ENCODE data around the gene SMYD3.

The SMYD3 gene

DNA sequence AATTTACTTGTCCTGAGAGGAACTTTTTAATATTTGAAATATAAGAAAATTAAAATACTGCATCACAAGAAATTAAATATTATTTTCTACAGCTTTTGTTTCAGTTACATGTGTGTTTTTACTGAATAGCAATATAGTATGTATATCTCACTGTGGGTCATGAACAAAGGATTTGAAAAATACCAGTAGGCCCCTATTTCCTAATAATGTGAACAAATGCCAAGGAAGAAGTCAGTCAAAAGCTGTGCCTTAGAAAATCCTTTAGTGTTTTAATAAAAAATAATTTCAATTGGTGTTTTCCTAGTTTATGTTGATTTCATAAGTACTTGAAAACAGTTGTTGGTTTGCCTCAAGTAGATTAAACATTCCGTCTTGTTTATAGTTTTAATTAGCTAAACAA is 46.7 kb downstream of the SMYD3 start:
- DNase-seq, result no peak

DNA sequence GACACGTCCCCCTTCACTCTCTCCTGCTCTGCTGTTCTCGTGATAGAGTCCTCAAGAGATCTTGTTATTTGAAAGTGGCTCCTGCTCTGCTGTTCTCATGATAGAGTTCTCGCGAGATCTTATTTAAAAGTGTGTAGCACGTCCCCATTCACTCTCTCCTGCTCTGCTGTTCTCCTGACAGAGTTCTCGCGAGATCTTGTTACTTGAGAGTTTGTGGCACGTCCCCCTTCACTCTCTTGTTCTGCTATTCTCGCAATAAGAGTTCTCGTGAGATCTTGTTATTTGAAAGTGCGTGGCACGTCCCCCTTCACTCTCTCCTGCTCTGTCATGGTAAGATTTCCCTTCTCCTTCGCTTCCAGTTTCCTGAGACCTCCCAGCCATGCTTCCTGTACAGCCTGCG is 47.9 kb downstream of the SMYD3 start:
- DNase-seq, result no peak

DNA sequence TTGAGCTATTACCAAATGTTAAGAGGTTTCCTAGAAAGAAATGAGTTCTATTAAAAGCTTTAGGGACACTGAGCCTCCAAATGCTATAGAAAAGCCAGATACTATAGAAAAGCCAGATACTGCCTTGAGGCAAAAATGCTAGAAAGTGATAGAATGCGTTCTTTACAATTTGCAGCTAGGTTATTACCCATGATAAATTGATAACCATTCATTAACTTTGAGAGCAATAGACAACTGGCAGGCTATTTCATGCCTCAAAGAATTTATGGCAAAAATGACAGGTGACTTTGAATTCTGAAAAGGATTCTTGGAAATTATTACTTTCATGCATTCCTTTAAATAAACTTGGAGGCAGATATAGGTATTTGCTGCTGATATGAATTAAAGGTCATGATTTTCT is 51.6 kb downstream of the SMYD3 start:
- no peak for DNase-seq

DNA sequence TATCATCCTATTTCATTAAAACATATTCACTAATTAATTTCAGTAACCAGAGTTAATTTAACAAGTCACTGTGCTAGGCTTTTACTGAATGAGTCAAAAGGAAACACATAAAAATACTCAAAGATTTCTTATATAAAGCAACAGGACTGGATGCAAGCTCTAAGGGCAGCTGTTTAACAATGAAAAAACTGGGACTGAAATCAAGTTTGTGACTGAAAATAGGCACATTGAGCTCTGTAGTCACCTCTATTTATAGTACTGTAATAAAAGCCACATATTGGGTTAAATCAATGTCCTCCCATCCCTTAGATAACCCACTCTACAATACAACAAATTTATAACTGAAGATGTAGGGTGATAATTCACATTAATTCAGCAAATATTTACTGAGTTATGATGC is 52.4 kb downstream of the SMYD3 start:
- peak; percentile 4 for DNase-seq

DNA sequence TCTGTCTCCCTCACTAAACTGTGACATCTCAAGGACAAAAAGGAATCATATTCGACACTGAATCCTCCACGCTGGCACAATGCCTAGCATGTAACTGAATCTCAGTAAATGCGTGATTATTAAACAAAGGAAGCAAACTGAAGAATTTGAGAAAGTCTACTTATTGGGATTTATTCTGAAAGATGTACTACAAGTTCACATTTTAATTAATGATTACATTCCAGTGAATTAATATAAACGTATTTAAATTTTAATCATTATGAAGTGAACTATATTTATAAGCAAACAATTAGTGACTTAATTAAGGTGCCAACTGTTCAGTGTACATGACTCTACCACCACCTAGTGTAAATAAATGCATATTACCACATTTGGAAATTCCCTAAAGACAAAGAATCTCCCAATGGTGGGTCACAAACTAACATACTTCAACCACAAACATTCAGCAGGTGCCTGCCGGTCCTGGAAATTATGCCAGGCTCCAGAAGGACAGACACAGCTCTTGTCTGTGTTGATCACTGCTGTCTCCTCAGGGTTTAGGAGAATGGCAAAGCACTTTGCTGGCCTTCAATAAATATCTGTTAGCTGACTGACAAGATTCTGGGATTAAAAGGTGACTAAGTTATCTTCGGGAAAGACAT is 56.3 kb downstream of the SMYD3 start:
- DNase-seq, result peak; percentile 29

DNA sequence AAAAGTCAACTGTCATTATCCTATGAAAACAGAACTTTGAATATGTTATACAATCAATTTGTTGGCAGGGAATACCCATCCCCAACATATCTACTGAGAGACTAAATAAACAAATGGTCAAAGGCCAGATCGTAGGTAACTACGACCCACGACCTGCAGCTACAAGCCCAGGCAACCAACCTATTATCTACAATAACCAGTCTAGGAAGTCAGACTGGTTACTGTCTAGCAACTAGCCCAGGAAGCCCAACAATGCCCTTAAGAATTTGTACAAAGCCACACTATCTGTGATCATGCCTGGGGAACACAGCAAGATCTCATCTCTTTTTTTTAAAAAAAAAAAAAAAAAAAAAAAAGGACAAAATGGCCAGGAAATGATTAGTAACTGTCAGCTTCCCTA is 58.7 kb downstream of the SMYD3 start:
- DNase-seq, result no peak

DNA sequence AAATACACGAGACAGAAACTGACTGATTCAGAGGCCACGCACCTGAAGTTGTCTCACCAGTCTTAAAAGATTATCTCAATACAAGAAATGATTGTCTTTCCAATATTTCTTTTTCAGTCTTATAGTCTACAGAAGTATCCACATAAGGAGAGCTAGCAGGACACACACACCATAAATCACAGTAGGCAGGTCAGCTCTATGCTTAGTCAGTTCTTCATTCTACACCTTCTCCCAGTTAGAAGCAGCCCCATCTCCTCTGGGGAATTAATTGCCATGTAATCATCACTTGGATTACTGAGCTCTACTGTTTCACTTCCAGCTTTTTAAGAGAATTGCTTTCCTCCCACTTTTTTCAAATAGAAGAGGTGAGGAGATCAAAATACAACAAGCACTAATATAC is 59.6 kb downstream of the SMYD3 start:
- DNase-seq, result no peak

DNA sequence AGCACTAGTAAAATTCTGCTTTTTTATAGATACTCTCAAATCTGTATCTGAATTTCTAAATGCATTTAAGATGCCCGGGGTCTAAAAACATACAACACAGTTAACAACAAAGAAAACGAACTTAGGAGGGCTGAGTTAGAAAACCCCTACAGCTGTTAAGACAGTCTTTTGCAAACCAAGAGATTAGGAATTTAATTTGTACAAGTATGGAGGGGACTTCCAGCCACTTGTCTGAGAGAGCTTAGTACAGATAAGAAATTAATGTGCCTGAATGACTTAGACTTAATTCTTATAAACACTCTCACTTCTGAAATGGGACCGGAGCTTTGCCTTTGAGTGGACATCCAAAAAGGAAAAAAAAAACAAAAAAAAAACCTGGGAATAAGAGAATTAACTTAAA is 61.6 kb downstream of the SMYD3 start:
- no peak for DNase-seq

DNA sequence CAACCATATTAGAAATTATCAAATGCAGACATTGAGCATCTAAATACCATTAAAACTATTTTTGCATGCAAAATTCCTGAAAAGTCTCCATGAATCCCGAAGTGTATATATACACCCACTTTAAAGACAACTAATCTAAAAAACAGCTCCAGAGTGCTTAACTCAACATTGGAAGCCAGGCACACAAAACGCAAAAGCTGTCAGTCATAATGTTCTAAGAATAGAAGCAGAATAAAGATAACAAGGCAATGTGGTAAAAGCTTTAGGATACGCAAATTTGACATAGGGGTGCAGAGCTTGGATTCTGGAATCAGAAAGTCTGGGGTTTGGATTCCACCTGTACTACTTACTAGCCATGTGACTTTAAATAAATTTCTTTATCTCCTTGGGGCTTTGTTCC is 62.5 kb downstream of the SMYD3 start:
- no peak for DNase-seq

DNA sequence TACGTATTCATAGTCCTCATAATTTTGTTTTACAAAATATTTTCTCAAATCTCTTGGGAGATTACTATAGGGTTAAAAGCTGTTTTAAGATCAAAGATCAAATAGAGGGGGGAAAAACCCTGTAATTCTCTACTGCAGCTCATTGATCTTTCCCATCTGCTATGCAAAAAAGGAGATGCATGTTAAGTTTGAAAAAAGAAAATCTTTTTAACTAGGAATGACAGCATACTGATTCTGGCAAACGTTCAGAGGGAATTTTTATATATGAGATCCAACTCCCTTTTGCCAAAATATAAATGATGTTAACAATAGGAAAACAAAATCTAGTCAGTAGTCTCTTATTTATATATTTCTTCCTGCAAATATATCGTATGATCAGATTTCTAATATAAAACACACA is 69.1 kb downstream of the SMYD3 start:
- no peak for DNase-seq

DNA sequence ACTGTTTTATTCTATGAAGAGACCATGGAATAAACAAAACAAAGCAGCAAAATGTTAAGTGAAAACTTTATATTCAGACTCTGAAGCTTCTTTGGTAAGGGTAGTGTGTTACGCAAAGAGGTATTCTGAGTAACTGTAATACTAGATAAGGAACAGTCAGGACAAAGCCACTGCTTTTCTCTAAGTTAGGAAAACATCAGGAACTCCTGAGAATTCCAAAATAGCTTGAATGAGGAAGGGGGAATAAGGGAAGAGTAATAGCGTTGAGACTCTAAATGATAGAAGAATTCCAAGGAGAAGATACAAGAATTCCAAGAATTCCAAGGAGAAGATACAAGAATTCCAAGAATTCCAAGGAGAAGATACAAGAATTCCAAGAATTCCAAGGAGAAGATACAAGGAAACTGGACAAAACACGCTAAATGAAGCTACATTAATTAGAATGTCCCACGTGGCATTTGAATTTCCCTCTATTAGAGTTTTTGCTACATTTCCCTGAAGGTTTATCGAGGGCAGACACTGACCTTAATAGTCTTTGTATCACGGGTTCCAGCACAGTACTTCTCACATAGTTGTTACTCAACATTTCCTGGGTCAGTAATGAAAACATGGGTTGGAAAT is 71.5 kb downstream of the SMYD3 start:
- no peak for DNase-seq

DNA sequence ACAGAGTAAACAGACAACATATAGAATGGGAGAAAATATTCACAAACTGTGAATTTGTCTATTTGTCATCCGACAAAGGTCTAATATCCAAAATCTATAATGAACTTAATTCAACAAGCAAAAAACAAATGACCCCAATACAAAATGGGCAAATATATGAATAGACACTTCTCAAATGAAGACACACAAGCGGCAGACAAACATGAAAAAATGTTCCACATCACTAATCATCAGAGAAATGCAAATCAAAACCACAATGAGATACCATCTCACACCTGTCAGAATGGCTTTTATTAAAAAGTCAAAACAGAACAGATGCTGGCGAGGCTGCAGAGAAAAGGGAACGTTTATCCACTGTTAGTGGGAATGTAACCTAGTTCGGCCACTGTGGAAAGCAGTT is 72.7 kb downstream of the SMYD3 start:
- no peak for DNase-seq

DNA sequence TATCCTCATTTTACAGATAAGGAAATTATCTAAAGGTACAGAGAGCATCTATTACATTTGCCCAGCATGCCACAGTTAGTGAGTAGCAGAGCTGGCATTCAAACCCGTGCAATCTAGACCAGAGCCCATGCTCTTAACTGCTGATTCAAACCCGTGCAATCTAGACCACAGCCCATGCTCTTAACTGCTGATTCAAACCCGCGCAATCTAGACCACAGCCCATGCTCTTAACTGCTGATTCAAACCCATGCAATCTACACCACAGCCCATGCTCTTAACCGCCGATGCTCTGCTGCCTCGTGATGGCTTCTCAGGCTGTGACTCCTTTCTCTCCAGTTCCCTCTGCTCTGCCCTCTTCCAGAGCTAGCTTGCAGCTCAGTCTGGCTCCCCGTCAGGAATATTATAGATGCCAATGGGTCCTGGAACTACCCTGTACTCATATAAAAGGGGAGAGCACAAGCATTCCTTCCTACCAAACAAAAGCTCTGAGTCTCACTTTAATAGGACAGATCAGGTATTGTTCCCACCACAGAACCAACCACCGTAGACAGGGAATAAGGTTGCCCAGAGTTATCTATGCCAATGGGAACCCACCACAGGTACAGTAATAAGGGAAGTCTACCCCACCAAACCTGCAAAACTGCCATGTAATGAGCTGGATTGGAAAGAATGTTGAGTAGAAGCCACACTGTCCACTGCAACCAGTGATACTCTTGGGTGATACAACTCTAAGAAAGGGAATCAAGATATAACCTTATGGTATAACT is 78.4 kb downstream of the SMYD3 start:
- no peak for DNase-seq

DNA sequence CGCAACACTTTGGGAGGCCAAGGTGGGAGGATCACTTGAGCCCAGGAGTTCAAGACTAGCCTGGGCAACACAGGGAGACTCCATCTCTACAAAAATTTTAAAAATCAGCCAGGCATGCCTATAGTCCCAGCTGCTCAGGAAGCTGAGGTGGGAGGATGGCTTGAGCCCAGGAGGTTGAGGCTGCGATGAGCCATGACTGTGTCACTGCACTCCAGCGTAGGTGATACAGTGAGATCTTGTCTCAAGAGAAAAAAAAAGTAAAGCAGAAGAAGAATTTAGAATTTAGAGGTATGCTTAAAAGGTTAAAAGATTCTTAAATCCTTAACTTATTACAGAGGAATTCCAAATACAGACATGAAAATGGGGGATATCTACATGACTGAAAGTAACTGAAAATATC is 79.5 kb downstream of the SMYD3 start:
- no peak for DNase-seq

DNA sequence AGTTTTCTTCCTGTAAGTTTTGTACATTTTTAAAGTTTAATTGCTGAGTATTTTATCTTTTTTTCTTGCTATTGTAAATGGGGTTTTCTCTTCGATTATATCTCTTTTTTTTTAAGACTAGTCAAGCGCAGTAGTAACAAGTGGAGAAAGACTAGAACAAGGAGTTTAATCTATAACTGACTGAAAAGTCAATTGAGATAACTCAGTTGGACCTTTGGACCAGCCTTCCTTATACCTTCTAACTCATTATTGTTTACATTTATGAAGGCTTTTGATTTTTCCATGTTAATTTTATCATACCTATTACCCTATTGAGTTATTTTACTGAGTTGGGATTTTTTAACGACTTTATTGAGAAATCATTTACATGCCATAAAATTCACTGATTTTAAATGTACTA is 81.2 kb downstream of the SMYD3 start:
- no peak for DNase-seq

DNA sequence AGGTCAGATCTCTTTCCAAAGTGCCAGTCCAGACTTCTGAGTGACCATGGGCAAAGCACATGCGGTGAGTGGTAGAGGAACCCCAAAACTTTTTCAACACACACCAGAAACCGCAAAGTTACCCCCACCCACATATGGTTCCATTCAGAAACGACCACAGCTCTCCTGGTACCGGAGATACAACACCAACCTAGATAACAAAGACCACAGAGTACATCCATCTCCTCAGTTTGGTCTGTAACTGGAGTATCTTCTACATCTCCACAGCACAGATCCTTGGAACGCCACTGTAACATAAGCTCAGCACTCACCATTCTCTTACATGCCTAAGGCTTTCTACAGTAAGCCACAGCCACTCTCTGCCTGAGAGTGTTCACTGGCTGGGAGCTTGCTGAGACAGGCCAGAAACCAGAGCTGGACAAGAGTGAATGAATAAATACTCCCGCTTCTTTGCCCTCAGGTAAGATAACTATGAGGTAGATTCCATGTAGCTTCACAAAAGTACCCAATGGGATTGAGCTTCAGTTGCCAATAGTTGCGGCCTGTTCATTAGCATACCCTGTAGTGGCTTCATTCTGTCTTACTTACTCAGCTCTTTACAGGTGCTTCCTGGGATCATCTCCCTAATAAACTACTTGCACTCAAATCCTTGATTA is 81.8 kb downstream of the SMYD3 start:
- no peak for DNase-seq

DNA sequence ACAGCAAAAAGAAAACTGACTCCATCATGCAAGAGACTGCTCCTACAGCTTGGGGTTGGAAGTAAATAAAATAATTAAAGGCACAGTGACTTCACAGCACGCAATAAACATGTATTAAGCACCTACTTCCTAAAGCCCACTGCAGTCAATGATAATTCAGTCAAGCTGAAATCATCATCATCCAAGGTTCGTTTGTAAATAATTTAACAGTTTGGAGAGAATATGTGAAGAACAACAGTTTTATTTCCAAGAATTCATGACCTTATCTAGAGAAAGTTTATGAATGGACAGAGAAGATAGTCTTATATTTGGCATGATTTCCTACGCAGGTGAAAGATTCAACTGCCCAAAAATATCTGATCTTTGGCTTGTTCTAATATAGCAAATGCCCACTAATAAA is 86.8 kb downstream of the SMYD3 start:
- no peak for DNase-seq

DNA sequence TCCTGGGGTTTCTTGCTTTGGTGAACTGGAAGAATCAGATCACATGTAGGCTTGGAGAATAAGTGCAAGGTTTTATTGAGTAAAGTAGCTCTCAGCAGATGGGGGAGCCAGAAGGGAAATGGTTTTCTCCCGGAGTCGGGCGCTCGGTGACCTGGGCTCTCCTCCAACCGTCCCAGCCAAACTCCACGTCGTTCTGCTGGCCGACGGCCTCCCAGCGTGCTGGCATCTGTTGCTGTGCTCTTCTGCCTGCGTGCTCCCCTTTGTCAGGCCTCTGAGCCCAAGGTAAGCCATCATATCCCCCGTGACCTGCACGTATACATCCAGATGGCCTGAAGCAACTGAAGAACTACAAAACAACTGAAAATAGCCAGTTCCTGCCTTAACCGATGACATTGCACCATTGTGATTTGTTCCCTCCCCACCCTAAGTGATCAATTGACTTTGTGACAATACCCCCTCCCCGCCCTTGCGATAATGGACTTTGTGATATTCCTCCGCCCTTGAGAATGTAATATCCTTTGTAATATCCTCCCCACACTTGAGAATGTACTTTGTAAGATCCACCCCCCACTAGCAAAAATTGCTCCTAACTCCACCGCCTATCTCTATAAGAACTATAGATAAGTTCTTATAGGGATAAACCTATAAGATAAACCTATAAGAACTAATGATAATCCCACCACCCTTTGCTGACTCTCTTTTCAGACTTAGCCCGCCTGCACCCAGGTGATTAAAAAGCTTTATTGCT is 88.3 kb downstream of the SMYD3 start:
- no peak for DNase-seq

DNA sequence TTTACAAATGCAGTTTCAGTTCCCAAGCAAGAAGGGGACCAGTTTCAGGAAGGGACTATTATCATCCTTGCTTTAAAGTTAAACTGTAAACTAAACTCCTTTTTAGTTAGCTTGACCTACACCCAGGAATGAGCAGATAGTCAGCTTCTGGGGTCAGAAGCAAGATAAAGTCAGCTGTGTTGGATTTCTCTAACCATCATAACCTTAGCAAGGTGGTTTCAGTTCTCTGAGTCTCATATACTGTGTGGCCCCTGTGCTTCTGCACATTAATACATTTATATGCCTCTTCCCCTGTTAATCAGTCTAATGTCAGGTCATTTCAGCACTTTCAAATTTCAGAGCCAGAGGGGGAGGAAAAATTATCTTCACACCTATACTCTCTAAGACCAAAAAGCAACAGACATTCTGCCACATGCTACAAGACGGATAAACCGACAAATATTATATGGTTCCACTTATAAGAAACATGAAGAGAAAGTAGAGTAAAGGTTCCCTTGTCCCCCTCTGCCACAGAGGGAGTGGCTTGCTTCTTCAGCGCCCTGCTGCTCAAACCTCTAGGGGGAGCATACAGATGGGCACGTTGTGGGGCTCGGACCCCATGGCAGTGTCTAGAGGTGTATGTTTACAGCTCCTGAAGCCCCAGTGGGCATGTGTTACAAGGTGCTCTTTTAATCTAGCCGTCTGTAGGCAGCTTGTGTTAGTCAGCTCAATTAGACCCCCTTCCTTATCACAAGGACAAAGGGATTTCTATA is 89.1 kb downstream of the SMYD3 start:
- no peak for DNase-seq

DNA sequence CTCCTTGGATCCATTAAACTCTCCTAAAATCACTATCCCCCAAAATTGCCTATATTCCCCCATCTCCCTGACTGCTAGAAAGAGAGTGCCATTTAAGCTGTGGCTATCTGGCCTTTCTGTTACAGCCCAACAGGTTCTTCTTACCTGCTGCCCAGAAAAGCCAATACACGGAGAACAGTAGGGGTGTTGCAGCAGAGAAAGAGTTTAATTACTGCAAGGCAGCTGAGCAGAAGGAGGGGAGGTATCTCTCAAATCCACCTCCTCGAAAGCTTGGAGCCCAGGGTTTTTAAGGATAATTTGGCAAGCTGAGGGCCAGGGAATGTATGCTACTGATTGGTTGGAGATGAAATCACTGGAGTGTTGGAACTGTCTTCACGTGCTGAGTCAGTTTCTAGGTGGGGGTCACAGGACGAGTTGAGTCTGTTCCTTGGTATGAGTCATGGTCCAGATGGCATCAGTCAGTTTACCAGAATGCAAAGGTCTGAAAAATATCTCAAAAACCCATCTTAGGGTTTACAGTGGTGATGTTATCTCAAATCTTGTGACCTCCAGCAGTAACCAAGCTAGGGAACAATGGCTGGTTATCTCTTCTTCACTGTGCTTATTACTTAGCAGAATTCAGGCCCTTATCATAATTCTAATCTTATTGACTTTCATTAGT is 89.8 kb downstream of the SMYD3 start:
- DNase-seq, result no peak

DNA sequence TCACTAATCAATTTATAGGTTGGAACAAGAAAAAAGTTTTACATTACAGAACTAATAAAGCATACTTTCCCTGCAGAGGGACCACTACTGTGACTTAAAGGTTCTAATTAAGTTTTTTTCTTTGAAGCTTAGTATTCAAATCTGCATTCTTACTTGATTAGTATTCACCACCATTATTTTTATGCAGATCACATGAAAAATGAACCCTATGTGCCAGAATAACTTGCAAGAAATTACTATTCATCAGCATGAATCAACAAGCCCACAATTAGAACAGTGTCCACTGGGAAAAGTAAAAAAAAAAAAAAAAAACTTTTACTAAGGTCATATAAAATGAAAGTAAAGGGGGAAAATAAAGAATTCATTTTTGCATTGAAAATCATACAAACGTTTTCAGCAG is 90.8 kb downstream of the SMYD3 start:
- DNase-seq, result no peak

DNA sequence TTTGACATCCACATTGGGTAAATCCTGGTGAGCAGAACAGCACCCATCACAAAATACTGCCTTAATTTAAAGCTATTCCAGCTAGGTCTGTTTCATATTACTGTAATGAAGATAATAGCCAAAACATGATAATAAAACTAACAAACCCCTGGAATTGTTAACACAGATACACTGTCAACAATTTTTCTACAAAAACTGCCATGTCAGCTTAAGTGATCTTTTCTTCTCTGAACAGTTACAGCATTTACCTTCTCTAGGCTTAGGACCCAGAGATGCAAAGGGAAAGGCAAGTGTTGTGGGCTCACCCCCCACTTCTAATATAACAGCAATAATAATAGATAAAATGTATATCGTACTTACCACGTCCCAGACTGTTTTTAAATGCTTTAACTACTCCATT is 92.1 kb downstream of the SMYD3 start:
- no peak for DNase-seq

Measured in midbrain (tissue), 1 donor.